Heart left ventricle (tissue), 16 donors: Measurements from ENCODE around the gene ATG16L2. TPM values are rescaled to one million over a fixed set of nuclear protein-coding genes. Genes with fewer than 3 reads are reported as not detected.

Source experiments
- ATAC-seq, 4 donors: fragments of 200-7000 bp; cut with Tn5 transposase; one replicate each; pipeline ENCODE4 v1.9.1; 2020 to 2022; ENCODE audit warnings: moderate library complexity in 4 of 4, mild to moderate bottlenecking in 3 of 4, moderate number of reproducible peaks in 1 of 4
- DNase-seq, 5 donors: peaks; one replicate each; pipeline ENCODE4 v3.0.0-alpha.2; 2020
- H3K27ac ChIP-seq, 12 donors: fragments of 200-600 bp; sonication (generic) in 4 of 12; one replicate each; pipeline versions ENCODE4 v1.5.0 to v1.8.0; 2016 to 2022; ENCODE audit warnings: mild to moderate bottlenecking in 2 of 12
- H3K27me3 ChIP-seq, 9 donors: fragments of 200-600 bp; sonication (generic) in 2 of 9; one replicate each; pipeline versions ENCODE4 v1.5.1 to v1.8.0; 2016 to 2022; ENCODE audit warnings: mild to moderate bottlenecking in 3 of 9
- H3K36me3 ChIP-seq, 9 donors: fragments of 200-600 bp; sonication (generic) in 2 of 9; one replicate each; pipeline versions ENCODE4 v1.5.0 to v1.8.0; 2018 to 2022; ENCODE audit warnings: mild to moderate bottlenecking in 2 of 9
- H3K4me1 ChIP-seq, 12 donors: fragments of 200-600 bp; sonication (generic) in 4 of 12; one replicate each; pipeline versions ENCODE4 v1.5.0 to v1.8.0; 2016 to 2022; ENCODE audit warnings: mild to moderate bottlenecking in 3 of 12
- H3K4me3 ChIP-seq, 12 donors: fragments of 200-600 bp; sonication (generic) in 4 of 12; one replicate each; pipeline versions ENCODE4 v1.5.0 to v1.8.0; 2017 to 2022; ENCODE audit warnings: mild to moderate bottlenecking in 9 of 12, moderate library complexity in 4 of 12
- H3K9me3 ChIP-seq, 12 donors: fragments of 200-600 bp; sonication (generic) in 4 of 12; one replicate each; pipeline versions ENCODE4 v1.5.0 to v1.8.0; 2016 to 2022; ENCODE audit warnings: mild to moderate bottlenecking in 1 of 12
- CTCF ChIP-seq, 12 donors: fragments of 200-600 bp; sonication (generic) in 4 of 12; IDR thresholded peaks; one replicate each; pipeline versions ENCODE4 v1.5.0 to v1.8.0; 2018 to 2022; ENCODE audit warnings: antibody characterized with exemption in 12 of 12, mild to moderate bottlenecking in 5 of 12
- POLR2A ChIP-seq, 2 donors: fragments of 450-650 bp; IDR thresholded peaks; one replicate each; pipeline ENCODE4 v1.6.1; 2017; ENCODE audit warnings: antibody characterized with exemption in 2 of 2, mild to moderate bottlenecking in 2 of 2, moderate library complexity in 2 of 2
- WGBS, 4 donors: extraction: QIAGEN DNeasy Blood & Tissue Kit in 2 of 4; methylation state at CpG; one replicate each; pipeline versions ENCODE4 v1.1.5 to v1.1.7; 2013 to 2018; 5-methylcytosine and 5-hydroxymethylcytosine counted together
- intact Hi-C, 10 donors: fragments of 100-400 bp; cut with DNase I; formaldehyde crosslinking; loops; one replicate each; pipeline versions ENCODE4 v1.11.1 to v1.14.2; 2022
- polyA plus RNA-seq, 2 donors: library from polyadenylated mRNA; stranded (reverse); fragments of 200-250 nt; gene quantifications; one replicate each; pipeline ENCODE4 v1.2.3, GENCODE V29; 2013
- total RNA-seq, 9 donors: library from RNA; depleted of rRNA in 2 of 9; stranded (reverse); fragments of >200 nt in 2 of 9; fragmentation: NEBNext Ultra II Directional in 3 of 9; extraction: Animal tissue kit (Norgen Biotek cat#: 25700) in 3 of 9; gene quantifications; one replicate each; pipeline versions ENCODE4 v1.1.0 to v1.2.4, GENCODE V29; 2016 to 2023
- donor health status: ischemic (EF 13 %, LVEDD 7.1; RV severe dilation, severe dysfunction).
- donor health status: healthy with polysubstance abuse.
- donor health status: DM: no; HTN: yes; CAD: no.
- donor health status: DM: no; HTN: no; CAD: no.
- donor health status: ischemic (EF 25% LVEDD 6.9; RV normal size, moderate dysfunction).
- donor health status: ischemic (EF 25% LVEDD 5.7; RV mildly dilated, moderate dysfunction).
- donor health status: healthy.
- donor health status: DM: yes; HTN: yes; CAD: no.
- donor health status: ischemic (EF 35%, LVEDD 5.7; RV mildly dilated, moderate dysfunction).
- donor health status: nonischemic (EF 11% LVEDD 7.7; RV severe dilation, severe dysfunction).
- donor health status: DM: yes; HTN: yes; CAD: no.
- donor health status: PGD.
- donor health status: ischemic (EF 29% LVEDD 5.4; RV normal size, mild dysfunction).
- donor health status: nonischemic (EF 23%, LVEDD 6.1; RV moderate dilation, normal function).

Gene ATG16L2
- total and polyA plus RNA-seq, 11 donors = 6.0 to 28.9 (median 13.2) TPM

DNA sequence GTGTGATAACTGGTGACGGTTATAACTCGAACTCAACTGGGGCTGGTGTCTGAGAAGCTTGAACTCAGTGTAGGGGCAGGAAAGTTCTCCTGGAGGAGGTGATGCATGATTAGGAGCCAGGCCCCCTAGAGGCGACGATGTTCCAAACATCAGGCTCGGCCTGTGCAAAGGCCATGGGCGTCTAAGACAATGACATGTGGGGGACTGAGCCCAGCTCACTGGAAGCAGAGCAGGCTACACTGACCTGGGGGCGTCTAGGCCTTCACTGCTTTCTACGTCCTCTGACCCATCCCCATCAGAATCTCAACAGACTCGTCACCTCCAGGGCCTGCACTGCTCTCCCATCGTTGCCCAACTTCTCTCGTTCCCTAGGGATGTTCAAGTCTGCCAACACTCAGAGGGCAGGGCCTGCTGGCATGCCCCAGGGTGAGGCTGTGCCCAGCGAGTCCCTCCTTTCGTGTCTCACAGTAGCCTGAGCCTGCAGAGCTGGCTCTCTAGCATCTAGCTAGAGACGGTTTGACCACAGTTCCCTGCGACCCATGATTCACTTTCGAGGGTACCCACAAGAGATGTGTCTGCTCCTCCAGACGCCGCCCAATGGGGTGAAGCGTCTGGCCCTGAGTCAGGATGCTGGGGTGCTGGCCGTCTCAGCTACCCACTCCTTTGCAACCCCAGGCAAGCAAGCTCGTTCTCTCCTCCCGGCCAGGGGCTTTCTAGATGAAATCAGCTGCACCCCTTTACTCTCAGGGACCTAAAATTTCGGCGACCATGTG is 1.1 kb upstream of the ATG16L2 start:
- Histone ChIP-seq H3K27ac (peak overlapping the region in 11 of 12 donors; percentile 90 to 100 (median 96)), H3K4me1 (peaks cover 0 to 72% (median 33%) of the 10 kb centered on the region in 12 donors), H3K27me3 (no peaks in the 10 kb centered on the region), H3K9me3 (no peaks in the 10 kb centered on the region), H3K36me3 (peaks cover 0 to 40% (median 9%) of the 10 kb centered on the region in 9 donors), H3K4me3 (peak overlapping the region; percentile 67 to 99 (median 78))
- peak in 3 of 4 donors; percentile 13 to 35 (median 29) for ATAC-seq
- TF ChIP-seq POLR2A (IDR thresholded peaks at IDR 0.05) (no peak), CTCF (IDR thresholded peaks at IDR 0.05) (peak; percentile 31 to 60 (median 52))
- peak in 2 of 5 donors; percentile 70 to 71 for DNase-seq
- intact Hi-C loops = loop anchor here in 1 of 10 donors (5.0 kb wide), 1 partner anchor 91 kb away; no protein-coding TSS in a partner anchor
- 14 to 21% (median 18%) methylated on average over 17 to 24 of the region's 24 CpGs for WGBS, 4 donors

DNA sequence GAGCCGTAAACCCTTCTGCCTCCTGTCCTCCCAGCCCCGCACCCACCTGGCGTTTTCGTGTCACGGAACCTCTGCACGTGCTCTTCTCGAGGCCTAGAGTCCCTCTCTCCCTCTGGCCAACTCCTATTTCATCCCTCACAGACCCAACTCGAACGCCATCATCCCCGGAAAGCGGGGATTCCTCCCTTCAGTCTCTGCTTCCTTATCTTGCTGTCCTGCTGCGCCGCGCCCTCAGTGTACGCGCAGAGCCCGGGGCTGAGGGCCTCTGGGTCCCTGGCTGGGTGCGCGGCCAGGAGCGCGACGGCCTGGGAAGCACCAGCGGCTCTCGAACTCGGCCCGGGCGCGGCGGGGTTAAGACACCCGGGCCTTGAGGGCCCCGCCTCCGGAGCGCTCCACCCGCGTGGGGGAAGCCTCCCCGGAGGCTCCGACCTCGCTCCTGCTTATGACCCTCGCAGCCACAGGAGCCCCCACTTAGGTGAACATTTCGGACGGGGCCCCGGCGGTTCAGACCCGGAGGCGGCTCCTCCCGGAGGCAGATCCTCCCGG is 398 bp upstream of the ATG16L2 start:
- ATAC-seq (peak; percentile 78 to 89 (median 88)), DNase-seq (peak; percentile 85 to 92 (median 86))
- H3K9me3 ChIP-seq = no peaks in the 10 kb centered on the region
- H3K4me3 ChIP-seq = peak overlapping the region; percentile 67 to 99 (median 78)
- peak overlapping the region; percentile 90 to 100 (median 96) for H3K27ac ChIP-seq
- intact Hi-C loops = loop anchor here in 2 of 10 donors (2.0 to 5.0 kb wide), 2 partner anchors 89 to 92 kb away; no protein-coding TSS in a partner anchor
- H3K4me1 ChIP-seq = peaks cover 0 to 65% (median 33%) of the 10 kb centered on the region in 12 donors
- no peaks in the 10 kb centered on the region for H3K27me3 ChIP-seq
- no peak for TF ChIP-seq CTCF (IDR thresholded peaks at IDR 0.05)
- no peak for TF ChIP-seq POLR2A (IDR thresholded peaks at IDR 0.05)
- WGBS, 4 donors = 0 to 1% (median 0%) methylated on average over 24 to 47 of the region's 47 CpGs
- H3K36me3 ChIP-seq = peaks cover 0 to 40% (median 16%) of the 10 kb centered on the region in 9 donors

DNA sequence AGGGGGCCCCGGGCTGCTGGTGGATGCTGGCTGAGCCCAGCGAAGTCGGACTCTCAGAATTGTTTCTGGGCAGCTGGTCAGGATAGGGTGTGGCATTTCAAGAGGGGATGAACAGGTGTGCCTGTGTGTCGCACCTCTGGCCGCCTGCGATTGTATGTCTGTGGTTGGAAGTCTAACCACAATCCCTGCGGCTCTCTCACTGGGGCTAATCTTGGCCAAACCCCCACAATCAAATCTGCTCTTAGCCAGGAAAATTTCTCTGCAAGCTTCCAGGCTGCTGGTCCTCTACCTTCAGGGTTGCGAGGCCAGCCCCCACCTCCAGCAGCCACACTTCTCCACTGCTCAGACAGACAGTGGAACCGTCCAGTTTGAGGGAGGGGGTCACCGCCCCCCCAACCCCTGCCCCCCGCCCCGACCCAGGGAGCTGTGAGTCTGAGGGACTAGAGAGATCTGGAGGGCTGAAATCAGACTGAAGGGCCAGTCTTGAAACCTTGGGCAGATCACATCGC is 953 bp downstream of the ATG16L2 start:
- TF ChIP-seq CTCF (IDR thresholded peaks at IDR 0.05) (no peak), POLR2A (IDR thresholded peaks at IDR 0.05) (no peak)
- Histone ChIP-seq H3K4me3 (peak overlapping the region; percentile 67 to 99 (median 78)), H3K4me1 (peaks cover 0 to 52% (median 33%) of the 10 kb centered on the region in 12 donors), H3K27ac (peak overlapping the region; percentile 90 to 100 (median 96)), H3K9me3 (no peaks in the 10 kb centered on the region), H3K36me3 (peaks cover 0 to 39% (median 20%) of the 10 kb centered on the region in 9 donors), H3K27me3 (no peaks in the 10 kb centered on the region)
- 22 to 32% (median 24%) methylated on average over 7 to 13 of the region's 13 CpGs for WGBS, 4 donors
- ATAC-seq = no peak
- intact Hi-C loops = loop anchor here in 1 of 10 donors (2.0 kb wide), 1 partner anchor 90 kb away; no protein-coding TSS in a partner anchor
- DNase-seq = no peak
